ENCODE results near the gene FNDC3A.

The FNDC3A gene

GRCh38 chr13:48942131-48942530 is 33.6 kb upstream of the FNDC3A start:
- H3K36me3 ChIP-seq = no peaks in the 10 kb centered on the region
- no peak for DNase-seq
- no peaks in the 10 kb centered on the region for H3K27me3 ChIP-seq (ENCODE audit: insufficient read depth, low read depth, severe bottlenecking)
- TF ChIP-seq, protein P1, sequence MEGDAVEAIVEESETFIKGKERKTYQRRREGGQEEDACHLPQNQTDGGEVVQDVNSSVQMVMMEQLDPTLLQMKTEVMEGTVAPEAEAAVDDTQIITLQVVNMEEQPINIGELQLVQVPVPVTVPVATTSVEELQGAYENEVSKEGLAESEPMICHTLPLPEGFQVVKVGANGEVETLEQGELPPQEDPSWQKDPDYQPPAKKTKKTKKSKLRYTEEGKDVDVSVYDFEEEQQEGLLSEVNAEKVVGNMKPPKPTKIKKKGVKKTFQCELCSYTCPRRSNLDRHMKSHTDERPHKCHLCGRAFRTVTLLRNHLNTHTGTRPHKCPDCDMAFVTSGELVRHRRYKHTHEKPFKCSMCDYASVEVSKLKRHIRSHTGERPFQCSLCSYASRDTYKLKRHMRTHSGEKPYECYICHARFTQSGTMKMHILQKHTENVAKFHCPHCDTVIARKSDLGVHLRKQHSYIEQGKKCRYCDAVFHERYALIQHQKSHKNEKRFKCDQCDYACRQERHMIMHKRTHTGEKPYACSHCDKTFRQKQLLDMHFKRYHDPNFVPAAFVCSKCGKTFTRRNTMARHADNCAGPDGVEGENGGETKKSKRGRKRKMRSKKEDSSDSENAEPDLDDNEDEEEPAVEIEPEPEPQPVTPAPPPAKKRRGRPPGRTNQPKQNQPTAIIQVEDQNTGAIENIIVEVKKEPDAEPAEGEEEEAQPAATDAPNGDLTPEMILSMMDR (IDR thresholded peaks at IDR 0.05; ENCODE audit: low read depth, low read length) = no peak
- H3K9me3 ChIP-seq (ENCODE audit: severe bottlenecking) = no peaks in the 10 kb centered on the region
- no peak overlapping the region for H3K27ac ChIP-seq
- H3K4me3 ChIP-seq (ENCODE audit: low read depth, low read length) = no peak overlapping the region

DNA sequence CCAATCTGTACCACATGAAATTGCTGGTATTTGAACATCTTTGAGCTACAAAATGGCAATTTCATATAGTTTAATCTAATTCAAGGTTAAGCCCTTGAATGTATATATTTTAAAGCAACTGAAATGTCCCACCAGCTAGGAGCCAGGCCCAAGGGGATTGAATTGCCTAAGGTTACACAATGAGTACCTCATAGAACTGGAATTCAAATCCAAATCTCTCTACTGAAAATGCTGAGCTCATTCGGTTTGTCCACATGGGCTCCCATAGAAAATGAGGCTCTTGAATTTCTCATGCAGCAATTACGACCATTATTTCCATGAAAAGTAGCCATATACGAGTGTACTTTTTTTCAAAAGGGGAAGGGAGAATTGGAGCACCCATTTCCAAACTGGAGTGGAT is 31.5 kb upstream of the FNDC3A start:
- Histone ChIP-seq H3K4me3 (ENCODE audit: low read depth, low read length) (no peak overlapping the region), H3K9me3 (ENCODE audit: severe bottlenecking) (no peaks in the 10 kb centered on the region), H3K27ac (no peak overlapping the region), H3K36me3 (no peaks in the 10 kb centered on the region), H3K27me3 (ENCODE audit: insufficient read depth, low read depth, severe bottlenecking) (no peaks in the 10 kb centered on the region)
- TF ChIP-seq, protein P1 (IDR thresholded peaks at IDR 0.05; ENCODE audit: low read depth, low read length) = no peak
- DNase-seq = no peak

GRCh38 chr13:48945626-48946025 is 30.1 kb upstream of the FNDC3A start:
- Histone ChIP-seq H3K27me3 (ENCODE audit: insufficient read depth, low read depth, severe bottlenecking) (no peaks in the 10 kb centered on the region), H3K27ac (no peak overlapping the region), H3K4me3 (ENCODE audit: low read depth, low read length) (no peak overlapping the region), H3K9me3 (ENCODE audit: severe bottlenecking) (no peaks in the 10 kb centered on the region), H3K36me3 (no peaks in the 10 kb centered on the region)
- TF ChIP-seq, protein P1 (IDR thresholded peaks at IDR 0.05; ENCODE audit: low read depth, low read length) = no peak
- DNase-seq = no peak

DNA sequence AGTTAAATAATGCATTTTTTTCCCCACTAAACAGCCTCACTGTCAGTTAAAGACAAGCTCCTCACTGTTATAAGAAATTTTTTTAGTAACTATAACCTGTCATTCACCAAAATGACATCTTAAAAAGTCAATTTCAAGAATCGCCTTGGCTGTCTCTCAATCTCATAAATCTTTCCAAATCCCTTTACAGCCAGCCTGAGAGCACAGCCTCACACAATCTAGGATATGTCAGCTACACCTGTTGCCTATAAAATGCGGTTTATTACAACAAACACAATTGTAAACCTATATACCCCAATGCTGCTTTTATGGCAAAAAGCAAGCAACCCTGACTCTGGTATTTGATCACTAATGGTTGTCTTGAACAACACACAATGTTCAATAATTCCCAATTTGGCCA is 29.5 kb upstream of the FNDC3A start:
- no peaks in the 10 kb centered on the region for H3K27me3 ChIP-seq (ENCODE audit: insufficient read depth, low read depth, severe bottlenecking)
- H3K36me3 ChIP-seq = no peaks in the 10 kb centered on the region
- no peak overlapping the region for H3K4me3 ChIP-seq (ENCODE audit: low read depth, low read length)
- no peaks in the 10 kb centered on the region for H3K9me3 ChIP-seq (ENCODE audit: severe bottlenecking)
- DNase-seq = no peak
- TF ChIP-seq, protein P1 (IDR thresholded peaks at IDR 0.05; ENCODE audit: low read depth, low read length) = no peak
- no peak overlapping the region for H3K27ac ChIP-seq

DNA sequence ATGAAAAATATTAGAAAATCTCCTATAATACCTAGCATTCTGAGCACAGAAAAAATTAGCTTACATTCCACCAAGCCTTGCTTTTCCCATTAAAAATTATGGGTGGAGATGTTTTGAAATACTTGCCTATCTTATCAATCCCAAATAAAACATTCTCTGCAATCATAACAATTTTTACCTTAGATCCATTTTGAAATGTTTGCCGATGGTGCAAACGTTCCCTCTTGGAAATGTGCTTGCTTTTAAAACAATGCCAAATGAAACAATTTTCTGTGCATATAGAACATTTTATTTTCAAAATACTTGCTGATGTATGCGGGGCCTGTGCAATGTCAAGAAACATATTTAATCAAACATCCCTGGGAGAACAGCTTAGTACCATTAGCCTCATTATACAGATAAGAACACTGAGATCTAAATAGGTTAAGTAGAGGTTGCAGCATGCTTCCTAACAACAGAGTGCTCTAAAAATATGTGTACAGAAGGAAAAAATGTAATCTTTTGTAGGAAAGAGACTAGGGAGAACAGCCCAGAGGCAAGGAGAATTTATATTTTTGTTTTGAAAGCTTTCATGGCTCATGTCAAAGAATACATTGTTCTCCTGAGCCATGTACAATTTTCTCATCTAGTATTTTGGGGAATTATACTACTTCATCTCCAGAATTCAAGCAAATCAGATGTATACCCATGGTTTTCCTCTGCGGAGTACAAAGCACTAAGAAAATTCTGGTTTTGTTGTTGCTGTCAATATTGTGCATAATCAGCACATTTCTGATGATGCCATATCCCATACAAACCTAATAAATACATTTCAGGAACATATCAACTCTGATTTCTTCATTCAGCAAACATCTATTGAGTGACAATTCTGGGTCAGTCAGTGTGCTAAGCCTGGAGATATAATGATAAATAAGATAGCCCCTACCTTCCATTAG is 25.9 kb upstream of the FNDC3A start:
- Histone ChIP-seq H3K4me3 (ENCODE audit: low read depth, low read length) (no peak overlapping the region), H3K9me3 (ENCODE audit: severe bottlenecking) (no peaks in the 10 kb centered on the region), H3K27me3 (ENCODE audit: insufficient read depth, low read depth, severe bottlenecking) (no peaks in the 10 kb centered on the region), H3K36me3 (no peaks in the 10 kb centered on the region), H3K27ac (no peak overlapping the region)
- DNase-seq = no peak
- TF ChIP-seq, protein P1 (IDR thresholded peaks at IDR 0.05; ENCODE audit: low read depth, low read length) = no peak
